GM12892 (cell line): ENCODE data around the gene SYNGR2.

Source experiments
- POLR2A ChIP-seq: IDR thresholded peaks from 2 replicates; pipeline ENCODE4 v1.6.1; 2011; ENCODE audit warnings: low read depth, low read length, control low read depth
- POLR2AphosphoS5 ChIP-seq: IDR thresholded peaks from 2 replicates; pipeline ENCODE4 v1.6.1; 2011; ENCODE audit warnings: low read depth, low read length, control low read depth

DNA sequence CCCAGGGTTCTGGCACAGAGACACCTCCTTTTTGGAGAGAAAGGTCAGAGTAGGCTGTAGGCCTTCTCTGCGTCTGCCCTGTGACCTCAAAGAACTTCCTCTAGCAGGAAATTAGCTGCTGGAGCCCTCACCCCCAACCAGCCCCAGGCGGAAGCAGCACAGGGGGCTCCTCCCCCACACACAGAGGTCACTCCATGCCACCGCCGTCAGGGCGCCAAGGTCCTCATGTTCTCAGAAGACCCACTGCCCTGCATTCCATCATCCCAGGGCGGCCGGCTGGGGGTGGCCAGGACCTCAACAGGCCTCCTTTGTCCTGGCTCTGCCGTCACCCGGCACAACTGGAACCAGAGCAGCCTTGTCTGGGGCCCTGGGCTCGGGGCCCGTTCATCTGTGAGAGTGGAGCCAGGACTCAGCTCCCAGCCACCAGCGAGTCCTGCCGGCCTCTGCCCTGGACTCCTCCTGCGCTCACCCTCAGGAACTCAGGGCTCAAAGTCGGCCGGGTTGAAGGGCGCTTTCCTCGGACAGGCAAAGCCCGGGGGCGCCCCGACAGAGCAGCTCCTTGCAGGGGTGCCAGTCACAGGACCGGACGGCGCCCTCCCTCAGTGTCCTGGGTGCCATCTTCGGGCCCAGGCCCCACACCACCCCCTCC, 41.0 kb upstream of the SYNGR2 start:
- TF ChIP-seq POLR2A (no peak), POLR2AphosphoS5 (no peak)
